GM20000 (cell line): ENCODE results near the gene ZNRD2.

ENCODE experiments used
- DNase-seq: peaks from one replicate; pipeline ENCODE4 v3.0.0; 2012; ENCODE audit warnings: low spot score
- TF ChIP-seq, protein P1 (sequence below): IDR thresholded peaks from 2 replicates; pipeline ENCODE4 v1.5.1; 2012; ENCODE audit warnings: mild to moderate bottlenecking, control low read depth; ENCODE audit errors: extremely low read depth, missing control alignments

ZNRD2 gene

DNA sequence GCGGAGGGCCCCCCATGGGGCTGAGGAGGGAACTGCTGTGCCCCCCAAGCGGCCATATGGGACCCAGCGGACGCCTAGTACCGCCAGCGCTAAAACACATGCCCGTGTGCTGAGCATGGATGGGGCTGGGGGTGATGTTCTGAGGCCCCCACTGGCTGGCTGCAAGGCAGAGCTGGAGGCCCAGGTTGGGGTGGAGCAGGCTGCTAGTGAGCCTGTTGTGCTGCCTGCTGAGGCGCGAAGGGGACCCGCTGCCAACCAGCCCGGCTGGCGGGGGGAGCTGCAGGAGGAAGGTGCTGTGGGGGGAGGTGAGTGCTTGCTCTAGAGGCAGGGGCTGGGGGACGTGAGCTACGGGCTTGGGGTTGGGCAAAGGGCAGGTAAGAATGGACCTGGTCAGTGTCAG, 48.5 kb downstream of the ZNRD2 start:
- DNase-seq = no peak
- TF ChIP-seq, protein P1, sequence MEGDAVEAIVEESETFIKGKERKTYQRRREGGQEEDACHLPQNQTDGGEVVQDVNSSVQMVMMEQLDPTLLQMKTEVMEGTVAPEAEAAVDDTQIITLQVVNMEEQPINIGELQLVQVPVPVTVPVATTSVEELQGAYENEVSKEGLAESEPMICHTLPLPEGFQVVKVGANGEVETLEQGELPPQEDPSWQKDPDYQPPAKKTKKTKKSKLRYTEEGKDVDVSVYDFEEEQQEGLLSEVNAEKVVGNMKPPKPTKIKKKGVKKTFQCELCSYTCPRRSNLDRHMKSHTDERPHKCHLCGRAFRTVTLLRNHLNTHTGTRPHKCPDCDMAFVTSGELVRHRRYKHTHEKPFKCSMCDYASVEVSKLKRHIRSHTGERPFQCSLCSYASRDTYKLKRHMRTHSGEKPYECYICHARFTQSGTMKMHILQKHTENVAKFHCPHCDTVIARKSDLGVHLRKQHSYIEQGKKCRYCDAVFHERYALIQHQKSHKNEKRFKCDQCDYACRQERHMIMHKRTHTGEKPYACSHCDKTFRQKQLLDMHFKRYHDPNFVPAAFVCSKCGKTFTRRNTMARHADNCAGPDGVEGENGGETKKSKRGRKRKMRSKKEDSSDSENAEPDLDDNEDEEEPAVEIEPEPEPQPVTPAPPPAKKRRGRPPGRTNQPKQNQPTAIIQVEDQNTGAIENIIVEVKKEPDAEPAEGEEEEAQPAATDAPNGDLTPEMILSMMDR = no peak

DNA sequence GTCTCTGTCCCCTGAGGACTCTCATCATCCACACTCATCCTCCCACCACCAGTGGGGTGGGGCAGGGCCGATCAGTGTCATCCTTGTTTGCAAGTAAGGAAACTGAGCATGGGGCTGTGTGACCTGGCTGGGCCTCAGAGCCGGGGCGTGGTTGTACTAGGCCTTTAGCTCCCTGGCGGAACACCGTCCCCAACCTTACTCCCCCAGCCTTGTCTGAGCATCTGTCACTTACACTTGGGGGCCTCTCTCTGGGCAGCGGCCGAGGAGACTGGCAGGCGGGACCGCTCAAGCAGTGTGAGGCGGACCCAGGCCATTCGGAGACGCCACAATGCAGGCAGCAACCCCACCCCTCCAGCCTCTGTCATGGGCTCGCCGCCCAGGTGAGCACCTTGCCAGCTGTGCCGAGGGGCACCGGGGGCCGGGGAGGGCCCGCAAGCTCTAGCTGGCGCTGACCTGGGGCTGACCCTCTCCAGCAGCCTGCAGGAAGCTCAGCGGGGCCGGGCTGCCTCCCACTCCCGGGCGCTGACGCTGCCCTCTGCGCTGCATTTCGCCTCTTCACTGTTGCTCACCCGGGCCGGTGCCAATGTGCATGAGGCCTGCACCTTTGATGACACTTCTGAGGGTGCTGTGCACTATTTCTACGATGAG, 49.1 kb downstream of the ZNRD2 start:
- DNase-seq = no peak
- TF ChIP-seq, protein P1 = no peak

DNA sequence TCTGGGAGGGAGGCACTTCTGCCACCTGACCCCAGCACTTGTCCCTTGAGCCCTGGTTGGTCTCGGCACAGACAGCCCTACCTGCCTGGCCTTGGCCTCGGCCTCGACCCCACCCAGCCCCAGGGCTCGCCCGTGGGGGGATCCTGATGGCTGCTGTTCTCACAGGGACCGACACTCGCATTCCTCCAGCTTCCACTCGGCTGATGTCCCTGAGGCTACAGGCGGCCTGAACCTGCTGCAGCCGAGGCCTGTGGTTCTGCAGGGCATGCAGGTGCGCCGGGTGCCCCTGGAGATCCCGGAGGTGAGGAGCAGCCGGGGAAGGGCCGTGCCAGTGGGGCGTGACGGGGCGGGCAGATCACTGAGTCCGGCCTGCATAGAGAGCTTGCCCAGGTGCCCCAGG, 50.4 kb downstream of the ZNRD2 start:
- TF ChIP-seq, protein P1 = no peak
- no peak for DNase-seq

DNA sequence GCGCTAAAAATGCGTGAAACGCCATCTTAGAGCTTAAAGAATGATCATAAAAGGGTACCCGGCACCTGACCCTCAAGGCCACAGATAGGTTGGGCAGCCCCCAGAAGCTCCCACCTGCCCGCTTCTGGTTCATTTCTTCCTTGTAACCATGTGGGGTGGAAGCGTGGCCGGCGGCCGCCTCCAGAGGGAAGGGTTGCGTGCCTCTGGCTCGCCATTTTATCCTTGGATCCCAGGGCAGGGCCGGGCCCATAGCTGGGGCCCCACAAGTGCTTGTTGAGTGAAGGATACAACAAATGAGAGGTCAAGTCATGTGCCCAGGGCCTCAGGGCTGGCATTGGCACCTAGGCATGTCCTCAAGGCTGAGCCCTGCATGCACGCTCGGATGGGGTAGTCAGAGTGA, 51.2 kb downstream of the ZNRD2 start:
- no peak for DNase-seq
- TF ChIP-seq, protein P1 = no peak
